ENCODE data around the gene KLHDC7B. TPM values are rescaled to one million over a fixed set of nuclear protein-coding genes. Genes with fewer than 3 reads are reported as not detected.
A peak's percentile ranks its signal among the peaks of the same experiment; 100 is the strongest.
"Not testable (repeated sequence)": the region's sequence is repeated elsewhere in the genome, so short reads cannot be mapped to it uniquely, and the experiment has no call there.

The KLHDC7B gene
- total RNA-seq, 1 donor from 2014 or later = not detected

GRCh38 chr22:50526834-50527801, 18.6 kb upstream of the KLHDC7B start:
- ATAC-seq (peak; percentile 11), DNase-seq (ENCODE audit: missing footprints) (peak; percentile 83)
- intact Hi-C loops (cut with DNase I) = loop anchor here (5.0 kb wide), 1 partner anchor 95 kb away; no protein-coding TSS in a partner anchor

- intact Hi-C loops (cut with DNase I) = loop anchor here (5.0 kb wide), 1 partner anchor 94 kb away; no protein-coding TSS in a partner anchor
- ATAC-seq (no peak), DNase-seq (ENCODE audit: missing footprints) (peak; percentile 65)
Measured at GRCh38 chr22:50527921-50528681, 17.6 kb upstream of the KLHDC7B start.

- DNase-seq (ENCODE audit: missing footprints) (peak; percentile 73), ATAC-seq (no peak)
- intact Hi-C loops (cut with DNase I) = loop anchor here (5.0 kb wide), 1 partner anchor 93 kb away; no protein-coding TSS in a partner anchor
Measured at GRCh38 chr22:50528682-50529415, 16.9 kb upstream of the KLHDC7B start.

- DNase-seq (ENCODE audit: missing footprints) (peak; percentile 83), ATAC-seq (no peak)
- intact Hi-C loops (cut with DNase I) = loop anchor here (5.0 kb wide), 1 partner anchor 93 kb away; no protein-coding TSS in a partner anchor
Measured at GRCh38 chr22:50529416-50529896, 16.2 kb upstream of the KLHDC7B start.

GRCh38 chr22:50529897-50530579, 15.7 kb upstream of the KLHDC7B start, which contains the start of gene TYMP:
Gene TYMP, minus strand, starts transcription at chr22:50530012. Its CDS starts 303 bp downstream, at chr22:50529709.
- peak; percentile 55 for ATAC-seq
- intact Hi-C loops (cut with DNase I) = loop anchor here (5.0 kb wide), 1 partner anchor 92 kb away; no protein-coding TSS in a partner anchor

GRCh38 chr22:50530580-50530876, 15.2 kb upstream of the KLHDC7B start:
- no peak for ATAC-seq
- intact Hi-C loops (cut with DNase I) = no loop called here
- DNase-seq (ENCODE audit: missing footprints) = no peak

More at GRCh38 chr22:50529897-50530579, 15.7 kb upstream of the KLHDC7B start, which contains the start of gene TYMP:
- peak; percentile 96 for DNase-seq (ENCODE audit: missing footprints)

- intact Hi-C loops (cut with DNase I) = no loop called here
- ATAC-seq = peak; percentile 51
- peak; percentile 96 for DNase-seq (ENCODE audit: missing footprints)
Measured at GRCh38 chr22:50530877-50531545, 14.7 kb upstream of the KLHDC7B start.

GRCh38 chr22:50531546-50531961, 14.1 kb upstream of the KLHDC7B start:
- ATAC-seq = peak; percentile 18
- intact Hi-C loops (cut with DNase I) = no loop called here
- DNase-seq (ENCODE audit: missing footprints) = peak; percentile 92

GRCh38 chr22:50531962-50532674, 13.6 kb upstream of the KLHDC7B start:
- ATAC-seq (peak; percentile 56), DNase-seq (ENCODE audit: missing footprints) (peak; percentile 91)
- intact Hi-C loops (cut with DNase I) = no loop called here

GRCh38 chr22:50532824-50533796, 12.6 kb upstream of the KLHDC7B start:
- ATAC-seq (no peak), DNase-seq (ENCODE audit: missing footprints) (peak; percentile 33)
- intact Hi-C loops (cut with DNase I) = no loop called here

- ATAC-seq; intact Hi-C loops (cut with DNase I): not testable (repeated sequence)
- peak; percentile 61 for DNase-seq (ENCODE audit: missing footprints)
Measured at GRCh38 chr22:50533856-50534711, 11.6 kb upstream of the KLHDC7B start.

GRCh38 chr22:50535113-50535512, 10.6 kb upstream of the KLHDC7B start:
- ATAC-seq = no peak
- no peak for DNase-seq (ENCODE audit: missing footprints)
- intact Hi-C loops (cut with DNase I) = no loop called here

- DNase-seq (ENCODE audit: missing footprints) (no peak), ATAC-seq (no peak)
- intact Hi-C loops (cut with DNase I) = no loop called here
Measured at GRCh38 chr22:50536226-50536625, 9.5 kb upstream of the KLHDC7B start.

GRCh38 chr22:50537765-50538164, 7.9 kb upstream of the KLHDC7B start:
- intact Hi-C loops (cut with DNase I) = no loop called here
- DNase-seq (ENCODE audit: missing footprints) (peak; percentile 52), ATAC-seq (no peak)

GRCh38 chr22:50540381-50540780, 5.3 kb upstream of the KLHDC7B start:
- ATAC-seq = no peak
- intact Hi-C loops (cut with DNase I) = loop anchor here (5.0 kb wide), 1 partner anchor 82 kb away; no protein-coding TSS in a partner anchor
- no peak for DNase-seq (ENCODE audit: missing footprints)

Measured in Right ventricle myocardium inferior (tissue), 1 donor.